H9 (cell line): ENCODE results near the gene CWC22. TPM values are rescaled to one million over a fixed set of nuclear protein-coding genes. Genes with fewer than 3 reads are reported as not detected.

Experiments used
- DNase-seq: peaks from one replicate; pipeline ENCODE4 v3.0.0-alpha.2; 2017
- H2AFZ ChIP-seq: one replicate; pipeline ENCODE4 v1.6.1; 2013; ENCODE audit warnings: mild to moderate bottlenecking, low read length, control low read depth, moderate library complexity
- H2AK5ac ChIP-seq: 2 replicates; pipeline ENCODE4 v1.6.1; 2013; ENCODE audit warnings: low read length, control low read depth, mixed read lengths; ENCODE audit not compliant: insufficient read length
- H2BK120ac ChIP-seq: one replicate; pipeline ENCODE4 v1.6.1; 2013; ENCODE audit warnings: low read depth, mild to moderate bottlenecking, low read length, control low read depth, inconsistent platforms; ENCODE audit not compliant: poor library complexity, severe bottlenecking
- H2BK12ac ChIP-seq: 2 replicates; pipeline ENCODE4 v1.6.1; 2013; ENCODE audit warnings: low read length, control low read depth, mixed read lengths, low read depth; ENCODE audit not compliant: insufficient read length
- H2BK15ac ChIP-seq: 2 replicates; pipeline ENCODE4 v1.6.1; 2013; ENCODE audit warnings: low read depth, low read length, control low read depth
- H2BK20ac ChIP-seq: one replicate; pipeline ENCODE4 v1.6.1; 2013; ENCODE audit warnings: low read depth, mild to moderate bottlenecking, low read length, control low read depth, inconsistent platforms; ENCODE audit not compliant: poor library complexity, severe bottlenecking
- H2BK5ac ChIP-seq: 2 replicates; pipeline ENCODE4 v1.6.1; 2013; ENCODE audit warnings: low read length, control low read depth, mixed read lengths; ENCODE audit not compliant: insufficient read length
- H3K14ac ChIP-seq: 2 replicates; pipeline ENCODE4 v1.6.1; 2013; ENCODE audit warnings: low read length, control low read depth; ENCODE audit not compliant: insufficient read depth
- H3K18ac ChIP-seq: 2 replicates; pipeline ENCODE4 v1.6.1; 2013; ENCODE audit warnings: low read depth, mild to moderate bottlenecking, mixed read lengths, low read length, control low read depth; ENCODE audit not compliant: insufficient read length
- H3K23ac ChIP-seq: 2 replicates; pipeline ENCODE4 v1.6.1; 2013; ENCODE audit warnings: low read length, control low read depth, mixed read lengths, low read depth; ENCODE audit not compliant: insufficient read length
- H3K23me2 ChIP-seq: 2 replicates; pipeline ENCODE4 v1.6.1; 2013; ENCODE audit warnings: low read depth, mild to moderate bottlenecking, mixed read lengths, low read length, control low read depth; ENCODE audit not compliant: insufficient read length, poor library complexity, severe bottlenecking
- H3K27ac ChIP-seq: 2 replicates; pipeline ENCODE4 v1.5.1; 2013; ENCODE audit warnings: low read length, control low read depth, mixed read lengths, low read depth; ENCODE audit not compliant: insufficient read length
- H3K27me3 ChIP-seq: 2 replicates; pipeline ENCODE4 v1.6.1; 2013; ENCODE audit warnings: low read length, control low read depth, inconsistent platforms; ENCODE audit not compliant: insufficient read depth
- H3K4ac ChIP-seq: 2 replicates; pipeline ENCODE4 v1.6.1; 2013; ENCODE audit warnings: low read depth, mild to moderate bottlenecking, control low read depth, inconsistent platforms, low read length, moderate library complexity
- H3K4me1 ChIP-seq: 2 replicates; pipeline ENCODE4 v1.6.1; 2013; ENCODE audit warnings: low read length, control low read depth, inconsistent platforms; ENCODE audit not compliant: insufficient read depth
- H3K4me2 ChIP-seq: 2 replicates; pipeline ENCODE4 v1.6.1; 2013; ENCODE audit warnings: low read length, control low read depth, mixed read lengths; ENCODE audit not compliant: insufficient read length, insufficient read depth
- H3K56ac ChIP-seq: 2 replicates; pipeline ENCODE4 v1.6.1; 2013; ENCODE audit warnings: low read depth, mild to moderate bottlenecking, mixed read lengths, low read length, control low read depth; ENCODE audit not compliant: insufficient read length
- H3K79me1 ChIP-seq: 2 replicates; pipeline ENCODE4 v1.6.1; 2013; ENCODE audit warnings: low read depth, mild to moderate bottlenecking, moderate library complexity, low read length, control low read depth, inconsistent platforms; ENCODE audit not compliant: insufficient read depth, poor library complexity, severe bottlenecking
- H3K79me2 ChIP-seq: 2 replicates; pipeline ENCODE4 v1.6.1; 2013; ENCODE audit warnings: low read length, control low read depth, inconsistent platforms; ENCODE audit not compliant: insufficient read depth
- H3K9ac ChIP-seq: 2 replicates; pipeline ENCODE4 v1.6.1; 2013; ENCODE audit warnings: low read length, control low read depth, mixed read lengths; ENCODE audit not compliant: insufficient read length; ENCODE audit errors: extremely low read depth
- H3K9me3 ChIP-seq: one replicate; pipeline ENCODE4 v1.6.1; 2013; ENCODE audit warnings: low read depth, low read length, inconsistent platforms; ENCODE audit not compliant: control insufficient read depth
- H3T11ph ChIP-seq: one replicate; pipeline ENCODE4 v1.6.1; 2013; ENCODE audit warnings: mild to moderate bottlenecking, low read length, control low read depth, inconsistent platforms
- H4K20me1 ChIP-seq: one replicate; pipeline ENCODE4 v1.6.1; 2013; ENCODE audit not compliant: control insufficient read depth, insufficient read length, insufficient read depth
- H4K5ac ChIP-seq: 2 replicates; pipeline ENCODE4 v1.6.1; 2013; ENCODE audit warnings: low read depth, mild to moderate bottlenecking, mixed read lengths, low read length, control low read depth; ENCODE audit not compliant: insufficient read length
- H4K8ac ChIP-seq: replicated peaks from 2 replicates; pipeline ENCODE4 v1.6.1; 2013; ENCODE audit warnings: low read length, control low read depth, mixed read lengths, low read depth; ENCODE audit not compliant: insufficient read length
- H4K91ac ChIP-seq: 2 replicates; pipeline ENCODE4 v1.6.1; 2013; ENCODE audit warnings: low read depth, mild to moderate bottlenecking, moderate library complexity, mixed read lengths, low read length, control low read depth; ENCODE audit not compliant: insufficient read length
- H3K27ac Mint-ChIP-seq, 3 experiments: 2 replicates in 2 of 3; 3 replicates in 1 of 3; pipeline ENCODE4 v1.8.0; 2020 to 2021; ENCODE audit warnings: mixed read lengths in 3 of 3, mild to moderate bottlenecking in 1 of 3, moderate library complexity in 1 of 3
- H3K27me3 Mint-ChIP-seq: 2 replicates; pipeline ENCODE4 v1.8.0; 2021; ENCODE audit warnings: low read depth, mild to moderate bottlenecking, moderate library complexity, mixed read lengths
- H3K36me3 Mint-ChIP-seq, 3 experiments: 2 replicates in 2 of 3; 3 replicates in 1 of 3; pipeline ENCODE4 v1.8.0; 2020 to 2021; ENCODE audit warnings: low read depth in 3 of 3, mixed read lengths in 3 of 3; ENCODE audit not compliant: insufficient read depth in 1 of 3
- H3K4me1 Mint-ChIP-seq, 2 experiments: 2 replicates each; pipeline ENCODE4 v1.8.0; 2020; ENCODE audit warnings: mixed read lengths in 2 of 2
- H3K4me3 Mint-ChIP-seq, 2 experiments: 2 replicates in 1 of 2; 3 replicates in 1 of 2; pipeline ENCODE4 v1.8.0; 2020 to 2021; ENCODE audit warnings: mild to moderate bottlenecking in 2 of 2, mixed read lengths in 2 of 2, moderate library complexity in 1 of 2
- H3K9me3 Mint-ChIP-seq, 2 experiments: 2 replicates in 1 of 2; 3 replicates in 1 of 2; pipeline ENCODE4 v1.8.0; 2020; ENCODE audit warnings: mild to moderate bottlenecking in 2 of 2, mixed read lengths in 2 of 2, moderate library complexity in 1 of 2
- WGBS: extraction: QIAGEN DNeasy Blood & Tissue Kit; methylation state at CpG from one replicate; pipeline ENCODE4 v1.1.7; 2013; ENCODE audit warnings: missing lambda C conversion rate, low lambda C conversion rate, mixed read lengths; ENCODE audit not compliant: insufficient read length; ENCODE audit errors: extremely low coverage; 5-methylcytosine and 5-hydroxymethylcytosine counted together
- total RNA-seq: library from RNA; stranded (reverse); gene quantifications from 2 replicates; pipeline ENCODE4 v1.2.1, GENCODE V29; 2021
- TF ChIP-seq, protein P1 (sequence below): fragments of 200-600 bp; sonication (generic); conservative IDR thresholded peaks from 3 replicates; pipeline ENCODE4 v1.8.0; 2021; ENCODE audit warnings: antibody characterized with exemption, mild to moderate bottlenecking

CWC22 gene
- total RNA-seq, 1 experiment from 2014 or later: 43.4 TPM

DNA sequence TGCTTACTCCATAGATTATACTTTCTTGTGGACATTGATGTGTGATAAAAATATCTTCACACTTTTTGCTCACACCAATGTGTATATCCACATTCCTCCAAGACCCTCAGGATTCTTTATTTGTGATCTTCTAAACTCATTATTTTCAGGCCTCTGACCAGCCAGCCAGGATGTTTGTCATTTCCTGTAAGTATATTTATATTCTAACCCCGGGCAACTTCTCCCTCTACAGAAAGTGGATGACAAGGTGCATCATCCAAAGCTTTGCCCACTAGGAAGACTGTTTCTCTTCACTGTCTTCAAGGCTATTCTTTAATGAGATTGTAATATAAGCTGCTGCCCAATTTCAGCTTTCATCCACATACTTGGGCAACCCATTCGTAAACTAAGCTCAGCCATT, 3.6 kb upstream of the CWC22 start:
- no peak overlapping the region for H3K18ac ChIP-seq
- H3K23ac ChIP-seq: no peak overlapping the region
- peaks cover 8 to 10% of the 10 kb centered on the region in 2 experiments for H3K4me1 Mint-ChIP-seq
- H3K56ac ChIP-seq: no peak overlapping the region
- H4K20me1 ChIP-seq: no peaks in the 10 kb centered on the region
- peaks cover 3% of the 10 kb centered on the region for H3K23me2 ChIP-seq
- H2BK120ac ChIP-seq: no peak overlapping the region
- H2AK5ac ChIP-seq: no peak overlapping the region
- no peaks in the 10 kb centered on the region for H3K27me3 ChIP-seq
- TF ChIP-seq, protein P1, sequence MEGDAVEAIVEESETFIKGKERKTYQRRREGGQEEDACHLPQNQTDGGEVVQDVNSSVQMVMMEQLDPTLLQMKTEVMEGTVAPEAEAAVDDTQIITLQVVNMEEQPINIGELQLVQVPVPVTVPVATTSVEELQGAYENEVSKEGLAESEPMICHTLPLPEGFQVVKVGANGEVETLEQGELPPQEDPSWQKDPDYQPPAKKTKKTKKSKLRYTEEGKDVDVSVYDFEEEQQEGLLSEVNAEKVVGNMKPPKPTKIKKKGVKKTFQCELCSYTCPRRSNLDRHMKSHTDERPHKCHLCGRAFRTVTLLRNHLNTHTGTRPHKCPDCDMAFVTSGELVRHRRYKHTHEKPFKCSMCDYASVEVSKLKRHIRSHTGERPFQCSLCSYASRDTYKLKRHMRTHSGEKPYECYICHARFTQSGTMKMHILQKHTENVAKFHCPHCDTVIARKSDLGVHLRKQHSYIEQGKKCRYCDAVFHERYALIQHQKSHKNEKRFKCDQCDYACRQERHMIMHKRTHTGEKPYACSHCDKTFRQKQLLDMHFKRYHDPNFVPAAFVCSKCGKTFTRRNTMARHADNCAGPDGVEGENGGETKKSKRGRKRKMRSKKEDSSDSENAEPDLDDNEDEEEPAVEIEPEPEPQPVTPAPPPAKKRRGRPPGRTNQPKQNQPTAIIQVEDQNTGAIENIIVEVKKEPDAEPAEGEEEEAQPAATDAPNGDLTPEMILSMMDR: no peak
- H3K14ac ChIP-seq: no peak overlapping the region
- H3K4me1 ChIP-seq: 0 out of 2 replicates have a peak, but pooled peaks cover 2% of the 10 kb centered on the region
- no peak overlapping the region for H4K5ac ChIP-seq
- no peaks in the 10 kb centered on the region for H3K27me3 Mint-ChIP-seq
- H4K8ac ChIP-seq: no peak overlapping the region
- H3K9ac ChIP-seq: no peak overlapping the region
- no peak overlapping the region for H2BK15ac ChIP-seq
- no peaks in the 10 kb centered on the region for H3K79me1 ChIP-seq
- no peak overlapping the region for H2BK12ac ChIP-seq
- no peak overlapping the region for H3T11ph ChIP-seq
- peaks cover 0 to 4% (median 0%) of the 10 kb centered on the region in 3 experiments; a peak in 4 of 7 replicates for H3K36me3 Mint-ChIP-seq
- H3K4ac ChIP-seq: no peak overlapping the region
- no peak overlapping the region for H3K4me3 Mint-ChIP-seq
- no peak for DNase-seq
- H3K9me3 Mint-ChIP-seq: peaks cover 2 to 4% of the 10 kb centered on the region in 2 experiments; a peak in 2 of 5 replicates
- H2BK20ac ChIP-seq: no peak overlapping the region
- H2AFZ ChIP-seq: no peak overlapping the region
- no peak overlapping the region for H2BK5ac ChIP-seq
- H3K27ac Mint-ChIP-seq: no peak overlapping the region
- H4K91ac ChIP-seq: no peak overlapping the region
- no peak overlapping the region for H3K4me2 ChIP-seq
- H3K27ac ChIP-seq: no peak overlapping the region
- H3K9me3 ChIP-seq: no peaks in the 10 kb centered on the region
- WGBS: no CpG with 5 or more reads among the region's 2 CpGs
- peaks cover 9% of the 10 kb centered on the region; the same call in 1 of the 2 replicates for H3K79me2 ChIP-seq
